ENCODE data around the gene COL24A1. TPM values are rescaled to one million over a fixed set of nuclear protein-coding genes. Genes with fewer than 3 reads are reported as not detected.
"Not testable (repeated sequence)": the region's sequence is repeated elsewhere in the genome, so short reads cannot be mapped to it uniquely, and the experiment has no call there.

Gene COL24A1
- total RNA-seq, 1 experiment from 2014 or later, result not detected

- no peak for DNase-seq (ENCODE audit: low spot score)
Observed at GRCh38 chr1:86084998-86085397, 71.6 kb downstream of the COL24A1 start.

- peak; percentile 8 for DNase-seq (ENCODE audit: low spot score)
Observed at GRCh38 chr1:86082183-86082582, 74.4 kb downstream of the COL24A1 start.

- DNase-seq (ENCODE audit: low spot score), result not testable (repeated sequence)
Observed at GRCh38 chr1:86072474-86072873, 84.1 kb downstream of the COL24A1 start.

GRCh38 chr1:86071870-86072269 lies 84.7 kb downstream of the COL24A1 start:
- not testable (repeated sequence) for DNase-seq (ENCODE audit: low spot score)

- DNase-seq (ENCODE audit: low spot score), result no peak
Observed at GRCh38 chr1:86069757-86070145, 86.8 kb downstream of the COL24A1 start.

GRCh38 chr1:86068841-86069756 lies 87.5 kb downstream of the COL24A1 start:
- DNase-seq (ENCODE audit: low spot score), result no peak

GRCh38 chr1:86068271-86068721 lies 88.3 kb downstream of the COL24A1 start:
- no peak for DNase-seq (ENCODE audit: low spot score)

GRCh38 chr1:86067626-86068025 lies 88.9 kb downstream of the COL24A1 start:
- no peak for DNase-seq (ENCODE audit: low spot score)

- no peak for DNase-seq (ENCODE audit: low spot score)
Observed at GRCh38 chr1:86064899-86065298, 91.7 kb downstream of the COL24A1 start.

GRCh38 chr1:86063721-86064120 lies 92.9 kb downstream of the COL24A1 start:
- no peak for DNase-seq (ENCODE audit: low spot score)

GRCh38 chr1:86062453-86062852 lies 94.1 kb downstream of the COL24A1 start:
- no peak for DNase-seq (ENCODE audit: low spot score)

- no peak for DNase-seq (ENCODE audit: low spot score)
Observed at GRCh38 chr1:86061551-86061990, 95.0 kb downstream of the COL24A1 start.

- no peak for DNase-seq (ENCODE audit: low spot score)
Observed at GRCh38 chr1:86054396-86054795, 102.2 kb downstream of the COL24A1 start.

GRCh38 chr1:86052948-86053698 lies 103.4 kb downstream of the COL24A1 start:
- DNase-seq (ENCODE audit: low spot score), result no peak

GRCh38 chr1:86035101-86035500 lies 121.5 kb downstream of the COL24A1 start:
- no peak for DNase-seq (ENCODE audit: low spot score)

- DNase-seq (ENCODE audit: low spot score), result no peak
Observed at GRCh38 chr1:86030180-86030579, 126.4 kb downstream of the COL24A1 start.

GRCh38 chr1:86018283-86018923 lies 138.2 kb downstream of the COL24A1 start:
- DNase-seq (ENCODE audit: low spot score), result peak; percentile 56

GRCh38 chr1:86016076-86016759 lies 140.4 kb downstream of the COL24A1 start:
- DNase-seq (ENCODE audit: low spot score), result no peak

- no peak for DNase-seq (ENCODE audit: low spot score)
Observed at GRCh38 chr1:86015375-86015774, 141.2 kb downstream of the COL24A1 start.

GRCh38 chr1:86000601-86001000 lies 156.0 kb downstream of the COL24A1 start:
- DNase-seq (ENCODE audit: low spot score), result no peak

GRCh38 chr1:85998105-85998855 lies 158.3 kb downstream of the COL24A1 start:
- DNase-seq (ENCODE audit: low spot score), result no peak
